DOHH2 (cell line): ENCODE results near the gene SHISA6.

Source experiments
- EZH2phosphoT487 ChIP-seq: fragments of 200-600 bp; sonication (generic); IDR thresholded peaks from 2 replicates; pipeline ENCODE4 v1.6.1; 2017; ENCODE audit warnings: borderline replicate concordance, mild to moderate bottlenecking, antibody characterized with exemption, low read length, moderate library complexity, mixed read lengths
- TF ChIP-seq, protein P1 (sequence below): fragments of 200-600 bp; sonication (generic); IDR thresholded peaks from one replicate; pipeline ENCODE4 v1.5.1; 2014; ENCODE audit warnings: antibody characterized with exemption, mild to moderate bottlenecking, low read depth, low read length; ENCODE audit not compliant: poor library complexity, severe bottlenecking

DNA sequence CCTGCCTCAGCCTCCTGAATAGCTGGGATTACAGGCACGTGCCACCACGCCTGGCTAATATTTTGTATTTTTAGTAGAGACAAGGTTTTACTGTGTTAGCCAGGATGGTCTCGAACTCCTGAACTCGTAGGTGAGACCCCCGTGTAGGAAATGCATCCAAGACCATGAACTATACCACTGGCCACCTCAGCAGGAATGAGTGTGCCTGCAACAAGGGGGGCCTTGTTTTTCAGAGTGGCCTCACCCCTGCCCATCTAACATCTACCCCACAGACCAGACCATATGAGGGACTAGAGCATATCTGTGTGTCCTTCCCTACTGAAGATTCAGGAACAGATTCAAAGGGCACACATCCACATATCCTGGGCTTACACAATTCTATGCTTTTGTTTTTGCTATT is 44.9 kb downstream of the SHISA6 start:
- TF ChIP-seq, protein P1, sequence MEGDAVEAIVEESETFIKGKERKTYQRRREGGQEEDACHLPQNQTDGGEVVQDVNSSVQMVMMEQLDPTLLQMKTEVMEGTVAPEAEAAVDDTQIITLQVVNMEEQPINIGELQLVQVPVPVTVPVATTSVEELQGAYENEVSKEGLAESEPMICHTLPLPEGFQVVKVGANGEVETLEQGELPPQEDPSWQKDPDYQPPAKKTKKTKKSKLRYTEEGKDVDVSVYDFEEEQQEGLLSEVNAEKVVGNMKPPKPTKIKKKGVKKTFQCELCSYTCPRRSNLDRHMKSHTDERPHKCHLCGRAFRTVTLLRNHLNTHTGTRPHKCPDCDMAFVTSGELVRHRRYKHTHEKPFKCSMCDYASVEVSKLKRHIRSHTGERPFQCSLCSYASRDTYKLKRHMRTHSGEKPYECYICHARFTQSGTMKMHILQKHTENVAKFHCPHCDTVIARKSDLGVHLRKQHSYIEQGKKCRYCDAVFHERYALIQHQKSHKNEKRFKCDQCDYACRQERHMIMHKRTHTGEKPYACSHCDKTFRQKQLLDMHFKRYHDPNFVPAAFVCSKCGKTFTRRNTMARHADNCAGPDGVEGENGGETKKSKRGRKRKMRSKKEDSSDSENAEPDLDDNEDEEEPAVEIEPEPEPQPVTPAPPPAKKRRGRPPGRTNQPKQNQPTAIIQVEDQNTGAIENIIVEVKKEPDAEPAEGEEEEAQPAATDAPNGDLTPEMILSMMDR, result no peak
- no peak for TF ChIP-seq EZH2phosphoT487
